ENCODE data around the gene MRPL21. TPM values are rescaled to one million over a fixed set of nuclear protein-coding genes. Genes with fewer than 3 reads are reported as not detected.

The MRPL21 gene
- total RNA-seq, 4 donors from 2014 or later, result 28.6 to 43.8 (median 35.0) TPM

- no peak overlapping the region for H3K4me3 ChIP-seq
- peaks cover 90% of the 10 kb centered on the region for H3K36me3 ChIP-seq
- H3K9me3 ChIP-seq, result no peaks in the 10 kb centered on the region
- H3K27me3 ChIP-seq, result no peaks in the 10 kb centered on the region
- no peaks in the 10 kb centered on the region for H3K4me1 ChIP-seq
- WGBS, result 88% methylated on average over 12 of the region's 12 CpGs
- no peak for DNase-seq (ENCODE audit: low spot score in 2 of 2)
- H3K27ac ChIP-seq, result no peak overlapping the region
- TF ChIP-seq POLR2AphosphoS5 (IDR thresholded peaks at IDR 0.05) (no peak), POLR2A (IDR thresholded peaks at IDR 0.05) (no peak), EP300 (IDR thresholded peaks at IDR 0.05) (no peak), CTCF (IDR thresholded peaks at IDR 0.05) (no peak)
Observed at GRCh38 chr11:68927280-68928135, 23.9 kb upstream of the MRPL21 start.

- TF ChIP-seq CTCF (IDR thresholded peaks at IDR 0.05) (no peak), POLR2AphosphoS5 (IDR thresholded peaks at IDR 0.05) (no peak), POLR2A (IDR thresholded peaks at IDR 0.05) (no peak)
- Histone ChIP-seq H3K27ac (no peak overlapping the region), H3K27me3 (no peaks in the 10 kb centered on the region), H3K9me3 (no peaks in the 10 kb centered on the region), H3K4me3 (no peak overlapping the region), H3K4me1 (no peaks in the 10 kb centered on the region), H3K36me3 (peaks cover 98% of the 10 kb centered on the region)
- DNase-seq (ENCODE audit: low spot score in 2 of 2), result no peak
- 90% methylated on average over 3 of the region's 3 CpGs for WGBS
Observed at GRCh38 chr11:68925611-68926010, 22.0 kb upstream of the MRPL21 start.

GRCh38 chr11:68924073-68924925 is 20.7 kb upstream of the MRPL21 start:
- H3K4me3 ChIP-seq, result no peak overlapping the region
- TF ChIP-seq POLR2A (IDR thresholded peaks at IDR 0.05), result no peak
- TF ChIP-seq EP300 (IDR thresholded peaks at IDR 0.05), result no peak
- no peak for TF ChIP-seq CTCF (IDR thresholded peaks at IDR 0.05)
- no peak for TF ChIP-seq POLR2AphosphoS5 (IDR thresholded peaks at IDR 0.05)
- no peaks in the 10 kb centered on the region for H3K4me1 ChIP-seq
- H3K27ac ChIP-seq, result no peak overlapping the region
- no peak for DNase-seq (ENCODE audit: low spot score in 2 of 2)
- no peaks in the 10 kb centered on the region for H3K27me3 ChIP-seq
- WGBS, result 83% methylated on average over 6 of the region's 10 CpGs
- no peaks in the 10 kb centered on the region for H3K9me3 ChIP-seq
- peaks cover 98% of the 10 kb centered on the region for H3K36me3 ChIP-seq

GRCh38 chr11:68923614-68924013 is 20.0 kb upstream of the MRPL21 start:
- Histone ChIP-seq H3K27ac (no peak overlapping the region), H3K9me3 (no peaks in the 10 kb centered on the region), H3K36me3 (peaks cover 98% of the 10 kb centered on the region), H3K4me3 (no peak overlapping the region), H3K27me3 (no peaks in the 10 kb centered on the region), H3K4me1 (no peaks in the 10 kb centered on the region)
- TF ChIP-seq POLR2AphosphoS5 (IDR thresholded peaks at IDR 0.05) (no peak), POLR2A (IDR thresholded peaks at IDR 0.05) (no peak), EP300 (IDR thresholded peaks at IDR 0.05) (no peak), CTCF (IDR thresholded peaks at IDR 0.05) (no peak)
- 79% methylated on average over 3 of the region's 3 CpGs for WGBS
- no peak for DNase-seq (ENCODE audit: low spot score in 2 of 2)

- Histone ChIP-seq H3K4me3 (no peak overlapping the region), H3K27me3 (no peaks in the 10 kb centered on the region), H3K36me3 (peaks cover 95% of the 10 kb centered on the region), H3K9me3 (no peaks in the 10 kb centered on the region), H3K4me1 (no peaks in the 10 kb centered on the region), H3K27ac (no peak overlapping the region)
- TF ChIP-seq EP300 (IDR thresholded peaks at IDR 0.05) (no peak), CTCF (IDR thresholded peaks at IDR 0.05) (no peak), POLR2AphosphoS5 (IDR thresholded peaks at IDR 0.05) (no peak), POLR2A (IDR thresholded peaks at IDR 0.05) (no peak)
- DNase-seq (ENCODE audit: low spot score in 2 of 2), result no peak
- WGBS, result 90% methylated on average over 13 of the region's 13 CpGs
Observed at GRCh38 chr11:68916439-68916838, 12.8 kb upstream of the MRPL21 start.
